Lower leg skin (tissue), 4 donors: ENCODE measurements around the gene LCN12. TPM values are rescaled to one million over a fixed set of nuclear protein-coding genes. Genes with fewer than 3 reads are reported as not detected.

ENCODE experiments used
- DNase-seq, 2 donors: peaks; one replicate each; pipeline ENCODE4 v3.0.0-alpha.2; 2019; ENCODE audit warnings: low spot score in 2 of 2
- H3K4me3 ChIP-seq: fragments of 200-600 bp; sonication (generic); 2 replicates; pipeline ENCODE4 v1.5.1; 2017; ENCODE audit warnings: mild to moderate bottlenecking, low read depth; ENCODE audit not compliant: poor library complexity, severe bottlenecking
- CTCF ChIP-seq, 3 donors: fragments of 450-650 bp; IDR thresholded peaks; one replicate each; pipeline ENCODE4 v1.5.1; 2016; ENCODE audit warnings: antibody characterized with exemption in 3 of 3, mild to moderate bottlenecking in 3 of 3, moderate library complexity in 2 of 3
- POLR2A ChIP-seq, 2 donors: fragments of 450-650 bp; IDR thresholded peaks; one replicate each; pipeline ENCODE4 v1.6.1; 2016 to 2017; ENCODE audit warnings: antibody characterized with exemption in 2 of 2, mild to moderate bottlenecking in 1 of 2, moderate library complexity in 1 of 2
- WGBS, 2 donors: methylation state at CpG; one replicate each; pipeline ENCODE4 v1.1.5; 2018; 5-methylcytosine and 5-hydroxymethylcytosine counted together
- intact Hi-C: fragments of 100-400 bp; cut with DNase I; formaldehyde crosslinking; loops from one replicate; pipeline ENCODE4 v1.15.0; 2023; ENCODE audit warnings: low total_unique reads
- total RNA-seq, 4 donors: library from RNA; depleted of rRNA; stranded (reverse); fragments of >200 nt; gene quantifications; one replicate each; pipeline ENCODE4 v1.1.0, GENCODE V29; 2016

The LCN12 gene
- total RNA-seq, 4 donors from 2014 or later = not detected

GRCh38 chr9:136985027-136985602, 33.0 kb downstream of the LCN12 start:
- 15 to 17% methylated on average over 21 to 24 of the region's 48 CpGs for WGBS, 2 donors
- TF ChIP-seq CTCF (IDR thresholded peaks at IDR 0.05) (no peak), POLR2A (IDR thresholded peaks at IDR 0.05) (no peak)
- DNase-seq = no peak
- intact Hi-C loops = no loop called here
- no peak overlapping the region for H3K4me3 ChIP-seq

- no peak overlapping the region for H3K4me3 ChIP-seq
- 25 to 32% methylated on average over 10 to 33 of the region's 33 CpGs for WGBS, 2 donors
- TF ChIP-seq CTCF (IDR thresholded peaks at IDR 0.05) = no peak
- TF ChIP-seq POLR2A (IDR thresholded peaks at IDR 0.05) = no peak
- intact Hi-C loops = no loop called here
- no peak for DNase-seq
Measured at GRCh38 chr9:136985853-136986252, 33.8 kb downstream of the LCN12 start.

- intact Hi-C loops = no loop called here
- DNase-seq = no peak
- 96 to 97% methylated on average over 4 of the region's 4 CpGs for WGBS, 2 donors
- TF ChIP-seq POLR2A (IDR thresholded peaks at IDR 0.05) (no peak), CTCF (IDR thresholded peaks at IDR 0.05) (no peak)
- no peak overlapping the region for H3K4me3 ChIP-seq
Measured at GRCh38 chr9:136988872-136989271, 36.8 kb downstream of the LCN12 start.

GRCh38 chr9:136990242-136990911, 38.3 kb downstream of the LCN12 start:
- intact Hi-C loops = no loop called here
- H3K4me3 ChIP-seq = no peak overlapping the region
- 76 to 82% methylated on average over 10 of the region's 10 CpGs for WGBS, 2 donors
- DNase-seq = no peak
- TF ChIP-seq CTCF (IDR thresholded peaks at IDR 0.05) (no peak), POLR2A (IDR thresholded peaks at IDR 0.05) (no peak)

GRCh38 chr9:136991993-136992818, 40.1 kb downstream of the LCN12 start, which contains the start of gene PAXX:
PAXX (plus strand) TSS chr9:136992422; CDS start chr9:136992444, 22 bp downstream.
- intact Hi-C loops = no loop called here
- TF ChIP-seq POLR2A (IDR thresholded peaks at IDR 0.05) = no peak
- TF ChIP-seq CTCF (IDR thresholded peaks at IDR 0.05) = no peak
- WGBS, 2 donors = 1% methylated on average over 30 to 65 of the region's 92 CpGs
- DNase-seq = peak; percentile 86 to 98
- H3K4me3 ChIP-seq = peak within 1 kb of the TSS; percentile 47
